ENCODE measurements around the gene NYNRIN.
"Not testable (repeated sequence)": the region's sequence is repeated elsewhere in the genome, so short reads cannot be mapped to it uniquely, and the experiment has no call there.

GRCh38 chr14:24450828-24451227 is 52.0 kb downstream of the NYNRIN start:
- not testable (repeated sequence) for TF ChIP-seq POLR2AphosphoS5 (IDR thresholded peaks at IDR 0.05; ENCODE audit: low read depth); CTCF (conservative IDR thresholded peaks at IDR 0.05; ENCODE audit: low read depth in 2 of 2); EZH2 (IDR thresholded peaks at IDR 0.05; ENCODE audit: low read depth, unreplicated experiment); CREB1 (CRISPR knock-in tag; IDR thresholded peaks at IDR 0.05; ENCODE audit: low read depth); NANOG (IDR thresholded peaks at IDR 0.05; ENCODE audit: borderline replicate concordance); EZH2phosphoT487 (IDR thresholded peaks at IDR 0.05; ENCODE audit: unreplicated experiment)
- TF ChIP-seq, protein P1, sequence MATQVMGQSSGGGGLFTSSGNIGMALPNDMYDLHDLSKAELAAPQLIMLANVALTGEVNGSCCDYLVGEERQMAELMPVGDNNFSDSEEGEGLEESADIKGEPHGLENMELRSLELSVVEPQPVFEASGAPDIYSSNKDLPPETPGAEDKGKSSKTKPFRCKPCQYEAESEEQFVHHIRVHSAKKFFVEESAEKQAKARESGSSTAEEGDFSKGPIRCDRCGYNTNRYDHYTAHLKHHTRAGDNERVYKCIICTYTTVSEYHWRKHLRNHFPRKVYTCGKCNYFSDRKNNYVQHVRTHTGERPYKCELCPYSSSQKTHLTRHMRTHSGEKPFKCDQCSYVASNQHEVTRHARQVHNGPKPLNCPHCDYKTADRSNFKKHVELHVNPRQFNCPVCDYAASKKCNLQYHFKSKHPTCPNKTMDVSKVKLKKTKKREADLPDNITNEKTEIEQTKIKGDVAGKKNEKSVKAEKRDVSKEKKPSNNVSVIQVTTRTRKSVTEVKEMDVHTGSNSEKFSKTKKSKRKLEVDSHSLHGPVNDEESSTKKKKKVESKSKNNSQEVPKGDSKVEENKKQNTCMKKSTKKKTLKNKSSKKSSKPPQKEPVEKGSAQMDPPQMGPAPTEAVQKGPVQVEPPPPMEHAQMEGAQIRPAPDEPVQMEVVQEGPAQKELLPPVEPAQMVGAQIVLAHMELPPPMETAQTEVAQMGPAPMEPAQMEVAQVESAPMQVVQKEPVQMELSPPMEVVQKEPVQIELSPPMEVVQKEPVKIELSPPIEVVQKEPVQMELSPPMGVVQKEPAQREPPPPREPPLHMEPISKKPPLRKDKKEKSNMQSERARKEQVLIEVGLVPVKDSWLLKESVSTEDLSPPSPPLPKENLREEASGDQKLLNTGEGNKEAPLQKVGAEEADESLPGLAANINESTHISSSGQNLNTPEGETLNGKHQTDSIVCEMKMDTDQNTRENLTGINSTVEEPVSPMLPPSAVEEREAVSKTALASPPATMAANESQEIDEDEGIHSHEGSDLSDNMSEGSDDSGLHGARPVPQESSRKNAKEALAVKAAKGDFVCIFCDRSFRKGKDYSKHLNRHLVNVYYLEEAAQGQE (IDR thresholded peaks at IDR 0.05; ENCODE audit: unreplicated experiment), result not testable (repeated sequence)

Data from GM23338 (cell line).